Mesenchymal stem cell (in vitro differentiated cells and primary cell): ENCODE data around the gene NUCKS1.
A peak's percentile ranks its signal among the peaks of the same experiment; 100 is the strongest.

Experiments
- DNase-seq: peaks from one replicate; pipeline ENCODE4 v3.0.0-alpha.2; 2013
- H2AFZ ChIP-seq: one replicate; pipeline ENCODE4 v1.6.1; 2013; ENCODE audit warnings: low read depth, mild to moderate bottlenecking, control low read depth, inconsistent platforms, low read length, moderate library complexity
- H2AK5ac ChIP-seq: 2 replicates; pipeline ENCODE4 v1.6.1; 2013; ENCODE audit warnings: low read length, moderate library complexity, mild to moderate bottlenecking, inconsistent platforms; ENCODE audit not compliant: severe bottlenecking
- H2BK120ac ChIP-seq: one replicate; pipeline ENCODE4 v1.6.1; 2013; ENCODE audit warnings: low read depth, mild to moderate bottlenecking, inconsistent platforms, low read length, moderate library complexity
- H2BK12ac ChIP-seq, 2 experiments: one replicate each; pipeline ENCODE4 v1.6.1; 2013; ENCODE audit warnings: inconsistent platforms in 2 of 2, low read length in 2 of 2, mild to moderate bottlenecking in 2 of 2, moderate library complexity in 2 of 2, control low read depth in 1 of 2
- H2BK15ac ChIP-seq: one replicate; pipeline ENCODE4 v1.6.1; 2013; ENCODE audit warnings: mild to moderate bottlenecking, low read depth, inconsistent platforms; ENCODE audit not compliant: poor library complexity, severe bottlenecking
- H2BK5ac ChIP-seq: 2 replicates; pipeline ENCODE4 v1.6.1; 2013; ENCODE audit warnings: low read depth, mild to moderate bottlenecking, low read length, control low read depth, inconsistent platforms; ENCODE audit not compliant: poor library complexity, severe bottlenecking
- H3K14ac ChIP-seq, 2 experiments: one replicate each; pipeline ENCODE4 v1.6.1; 2013; ENCODE audit warnings: inconsistent platforms in 2 of 2, low read length in 2 of 2, control low read depth in 1 of 2, mild to moderate bottlenecking in 1 of 2, moderate library complexity in 1 of 2
- H3K18ac ChIP-seq, 2 experiments: one replicate each; pipeline ENCODE4 v1.6.1; 2013; ENCODE audit warnings: inconsistent platforms in 2 of 2, low read length in 2 of 2, control low read depth in 1 of 2, low read depth in 1 of 2, mild to moderate bottlenecking in 1 of 2
- H3K23ac ChIP-seq, 2 experiments: one replicate each; pipeline ENCODE4 v1.6.1; 2013; ENCODE audit warnings: inconsistent platforms in 2 of 2, low read length in 2 of 2, mild to moderate bottlenecking in 2 of 2, moderate library complexity in 2 of 2, control low read depth in 1 of 2
- H3K27ac ChIP-seq: 2 replicates; pipeline ENCODE4 v1.5.1; 2013; ENCODE audit warnings: mild to moderate bottlenecking, moderate library complexity, low read length, control low read depth, inconsistent platforms; ENCODE audit not compliant: poor library complexity, severe bottlenecking
- H3K27me3 ChIP-seq, 2 experiments: 2 replicates each; pipeline versions ENCODE4 v1.6.1 to v1.7.0; 2013; ENCODE audit warnings: low read length in 2 of 2, mild to moderate bottlenecking in 2 of 2, moderate library complexity in 2 of 2, control low read depth in 1 of 2, inconsistent platforms in 1 of 2; ENCODE audit not compliant: control insufficient read depth in 1 of 2, insufficient read depth in 1 of 2
- H3K36me3 ChIP-seq, 2 experiments: 2 replicates each; pipeline versions ENCODE4 v1.6.1 to v1.7.0; 2013; ENCODE audit warnings: low read length in 2 of 2, control low read depth in 1 of 2, inconsistent platforms in 1 of 2, low read depth in 1 of 2, mild to moderate bottlenecking in 1 of 2; ENCODE audit not compliant: insufficient read depth in 2 of 2, control insufficient read depth in 1 of 2
- H3K4ac ChIP-seq, 2 experiments: one replicate each; pipeline ENCODE4 v1.6.1; 2013; ENCODE audit warnings: inconsistent platforms in 2 of 2, low read length in 2 of 2, mild to moderate bottlenecking in 2 of 2, moderate library complexity in 2 of 2, control low read depth in 1 of 2, low read depth in 1 of 2
- H3K4me1 ChIP-seq: 2 replicates; pipeline ENCODE4 v1.6.1; 2013; ENCODE audit warnings: low read depth, low read length, control low read depth; ENCODE audit not compliant: control insufficient read depth, insufficient read depth
- H3K4me2 ChIP-seq: 2 replicates; pipeline ENCODE4 v1.6.1; 2013; ENCODE audit warnings: low read length, mild to moderate bottlenecking, inconsistent platforms; ENCODE audit not compliant: poor library complexity, severe bottlenecking
- H3K4me3 ChIP-seq, 2 experiments: 2 replicates each; pipeline versions ENCODE4 v1.5.1 to v1.7.0; 2013; ENCODE audit warnings: low read length in 2 of 2, mild to moderate bottlenecking in 2 of 2, control low read depth in 1 of 2, low read depth in 1 of 2; ENCODE audit not compliant: insufficient read depth in 1 of 2
- H3K79me1 ChIP-seq: replicated peaks from 2 replicates; pipeline ENCODE4 v1.6.1; 2013; ENCODE audit warnings: mild to moderate bottlenecking, control low read depth, low read length, inconsistent platforms; ENCODE audit not compliant: poor library complexity, severe bottlenecking
- H3K9ac ChIP-seq: 2 replicates; pipeline ENCODE4 v1.7.0; 2013; ENCODE audit warnings: mild to moderate bottlenecking, low read length, moderate library complexity
- H3K9me3 ChIP-seq: 2 replicates; pipeline ENCODE4 v1.7.0; 2013; ENCODE audit warnings: mild to moderate bottlenecking, low read length; ENCODE audit not compliant: control insufficient read depth
- H4K8ac ChIP-seq: one replicate; pipeline ENCODE4 v1.6.1; 2013; ENCODE audit warnings: inconsistent platforms, mild to moderate bottlenecking, low read length, moderate library complexity
- H4K91ac ChIP-seq: one replicate; pipeline ENCODE4 v1.6.1; 2013; ENCODE audit warnings: mild to moderate bottlenecking, low read length, inconsistent platforms
- WGBS: methylation state at CpG from one replicate; pipeline ENCODE4 v1.1.7; 2013; ENCODE audit warnings: mixed read lengths; 5-methylcytosine and 5-hydroxymethylcytosine counted together

NUCKS1 gene

DNA sequence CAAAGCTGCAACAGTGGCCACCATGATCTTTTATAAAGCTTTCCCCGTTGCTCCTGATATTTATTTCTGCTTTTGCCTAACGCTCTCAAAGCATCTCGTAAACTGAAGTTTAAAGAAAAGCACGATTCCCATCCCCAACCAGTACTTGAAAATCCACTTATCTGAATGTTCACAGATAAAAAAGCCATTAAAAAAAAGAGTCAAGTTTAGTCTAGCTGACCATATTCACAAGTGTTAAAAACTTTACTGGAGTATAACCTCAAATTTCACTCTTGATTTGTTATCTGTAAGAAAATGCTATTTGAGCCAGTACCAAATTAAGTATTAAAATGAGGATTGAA is 35.1 kb downstream of the NUCKS1 start:
- Histone ChIP-seq H2AK5ac (no peak overlapping the region), H2BK12ac (no peak overlapping the region), H3K4me2 (no peak overlapping the region), H3K27ac (no peak overlapping the region), H2BK5ac (no peak overlapping the region), H3K23ac (no peak overlapping the region), H3K27me3 (no peaks in the 10 kb centered on the region), H3K18ac (no peak overlapping the region), H3K14ac (no peak overlapping the region), H3K4me1 (no peaks in the 10 kb centered on the region), H2AFZ (no peak overlapping the region), H3K4ac (no peak overlapping the region), H3K9me3 (no peaks in the 10 kb centered on the region), H4K8ac (no peak overlapping the region), H3K9ac (peak overlapping the region; percentile 46), H4K91ac (no peak overlapping the region), H2BK120ac (no peak overlapping the region), H2BK15ac (no peak overlapping the region), H3K36me3 (peaks cover 6 to 90% of the 10 kb centered on the region in 2 experiments), H3K4me3 (no peak overlapping the region), H3K79me1 (peaks cover 16% of the 10 kb centered on the region)
- WGBS, result 85% methylated on average over 4 of the region's 4 CpGs
- DNase-seq, result no peak

DNA sequence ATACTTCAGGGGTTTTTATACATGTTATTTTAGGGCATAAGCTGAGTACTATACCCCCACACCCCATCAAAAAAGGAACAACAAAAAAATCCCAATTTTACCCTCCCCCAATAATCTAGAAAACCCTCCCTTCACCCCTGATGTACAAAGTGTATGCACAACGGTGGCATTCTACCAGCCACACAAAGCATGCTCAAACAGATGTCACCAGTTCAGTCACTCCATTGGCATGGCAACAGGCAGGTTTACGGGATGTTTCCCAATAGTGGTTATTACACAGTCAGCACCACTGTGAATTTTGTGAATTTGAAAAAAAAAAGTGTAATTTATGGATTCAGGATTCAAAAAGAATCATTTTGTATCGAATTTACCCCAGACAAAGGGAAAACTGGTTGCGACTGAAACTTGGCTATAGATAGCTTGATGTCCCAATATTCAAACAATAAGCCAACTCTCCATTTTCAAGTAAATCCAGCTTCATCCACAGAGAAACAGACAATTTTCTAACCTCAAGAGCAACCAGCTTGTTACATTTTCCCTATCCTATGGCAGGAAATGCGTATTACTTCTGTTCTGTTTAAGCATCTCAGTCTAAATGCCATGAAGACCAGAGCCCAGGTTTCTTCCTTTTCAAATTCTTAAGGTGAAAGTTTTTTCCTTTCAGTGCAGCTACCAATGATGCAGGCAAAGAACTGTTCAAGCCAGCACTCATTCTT is 35.6 kb downstream of the NUCKS1 start:
- no peak overlapping the region for H2BK15ac ChIP-seq
- no peak overlapping the region for H2AFZ ChIP-seq
- H3K4ac ChIP-seq, result no peak overlapping the region
- no peak overlapping the region for H2BK120ac ChIP-seq
- H3K4me2 ChIP-seq, result no peak overlapping the region
- H2BK5ac ChIP-seq, result no peak overlapping the region
- WGBS, result 96% methylated on average over 5 of the region's 5 CpGs
- no peak overlapping the region for H3K27ac ChIP-seq
- H3K9me3 ChIP-seq, result no peaks in the 10 kb centered on the region
- peak; percentile 39 for DNase-seq
- no peak overlapping the region for H3K18ac ChIP-seq
- peaks cover 16% of the 10 kb centered on the region for H3K79me1 ChIP-seq
- H4K8ac ChIP-seq, result no peak overlapping the region
- H4K91ac ChIP-seq, result no peak overlapping the region
- H3K4me3 ChIP-seq, result no peak overlapping the region
- H3K9ac ChIP-seq, result peak overlapping the region; percentile 46
- no peaks in the 10 kb centered on the region for H3K27me3 ChIP-seq
- H3K36me3 ChIP-seq, result peaks cover 6 to 90% of the 10 kb centered on the region in 2 experiments
- H3K14ac ChIP-seq, result no peak overlapping the region
- no peak overlapping the region for H3K23ac ChIP-seq
- H2AK5ac ChIP-seq, result no peak overlapping the region
- peaks cover 2% of the 10 kb centered on the region for H3K4me1 ChIP-seq
- no peak overlapping the region for H2BK12ac ChIP-seq

DNA sequence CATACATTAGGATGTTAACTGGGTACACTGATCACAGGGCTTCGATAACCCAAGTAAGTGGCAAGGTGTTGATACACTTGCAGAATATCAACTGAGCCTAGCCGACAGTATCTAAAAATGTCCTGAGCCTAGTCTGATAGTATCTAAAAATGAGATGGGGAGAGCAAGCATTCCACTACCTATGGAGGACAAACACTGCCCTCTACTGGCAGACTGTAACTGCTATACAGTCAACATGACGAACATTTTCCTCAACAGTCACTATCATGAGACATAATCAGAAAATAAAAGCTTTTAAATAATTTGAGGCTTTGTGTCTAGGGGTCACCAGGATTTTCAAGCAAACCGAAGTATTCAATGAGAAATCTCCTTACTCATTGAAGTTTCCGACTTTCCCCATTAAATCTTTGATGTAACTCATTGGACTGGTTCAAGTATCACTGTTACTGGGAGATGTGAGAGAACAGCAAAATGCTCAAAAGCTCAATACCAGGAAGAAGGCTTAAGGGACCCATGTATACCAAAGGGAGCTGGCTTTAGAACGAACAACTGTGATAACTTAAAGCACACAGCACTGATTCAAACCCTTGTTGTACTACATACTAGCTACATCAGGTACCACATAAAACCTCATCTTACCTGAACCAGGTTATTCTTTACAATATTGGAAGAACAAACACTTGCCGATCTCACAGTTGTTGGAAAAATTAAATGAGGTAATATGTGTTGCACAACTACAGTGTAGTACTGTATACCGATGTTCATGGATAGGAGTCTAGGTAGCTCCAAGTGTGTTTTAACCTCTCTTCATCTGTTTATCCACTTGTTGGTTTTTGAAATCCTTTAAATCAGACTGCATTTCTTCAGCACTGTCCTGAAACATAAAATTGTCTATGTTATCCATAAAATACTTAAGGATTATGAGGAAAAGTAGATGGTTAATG is 38.6 kb downstream of the NUCKS1 start:
- peak; percentile 84 for DNase-seq
- Histone ChIP-seq H2AFZ (no peak overlapping the region), H3K14ac (no peak overlapping the region), H2BK15ac (no peak overlapping the region), H3K9me3 (no peaks in the 10 kb centered on the region), H3K79me1 (peaks cover 9% of the 10 kb centered on the region), H3K23ac (no peak overlapping the region), H2BK5ac (no peak overlapping the region), H4K91ac (no peak overlapping the region), H3K4ac (no peak overlapping the region), H3K4me1 (peaks cover 8% of the 10 kb centered on the region), H3K27me3 (no peaks in the 10 kb centered on the region), H3K4me2 (no peak overlapping the region), H3K36me3 (peaks cover 2 to 87% of the 10 kb centered on the region in 2 experiments), H3K27ac (no peak overlapping the region), H3K9ac (peak overlapping the region; percentile 80), H4K8ac (no peak overlapping the region), H2BK120ac (no peak overlapping the region), H2AK5ac (no peak overlapping the region), H2BK12ac (no peak overlapping the region), H3K18ac (no peak overlapping the region), H3K4me3 (no peak overlapping the region)
- WGBS, result 47% methylated on average over 4 of the region's 8 CpGs
